C4-2B (cell line): Measurements from ENCODE around the gene MYO1D.

Experiments
- CTCF ChIP-seq: fragments of 450-650 bp; conservative IDR thresholded peaks from 2 replicates; pipeline ENCODE4 v1.5.1; 2017; ENCODE audit warnings: mild to moderate bottlenecking
- ZFX ChIP-seq: fragments of 450-650 bp; IDR thresholded peaks from 2 replicates; pipeline ENCODE4 v1.6.1; 2017

DNA sequence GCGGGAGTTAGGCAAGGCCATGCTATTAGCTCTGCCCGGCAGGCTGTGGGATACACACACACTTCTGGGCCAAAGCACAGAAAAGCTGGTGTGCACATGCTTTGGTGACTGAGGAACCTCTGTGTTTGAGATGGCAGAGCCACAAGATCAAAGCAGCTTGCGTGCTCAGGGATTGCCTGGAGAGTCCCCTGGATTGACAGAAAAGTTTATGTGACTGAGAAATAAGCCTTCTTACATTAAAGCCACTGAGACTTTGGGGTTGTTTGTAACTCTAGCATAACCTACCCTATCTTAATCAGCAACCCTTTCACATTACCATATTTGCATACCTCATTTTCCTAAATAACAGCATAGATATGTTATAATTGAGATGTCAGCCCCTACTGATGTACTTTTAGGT lies 69.3 kb downstream of the MYO1D start:
- TF ChIP-seq CTCF (no peak), ZFX (no peak)
